HG02642 (cell line): ENCODE results near the gene ARRB1.

Source experiments
- ATAC-seq: cut with Tn5 transposase; IDR thresholded peaks from one replicate; pipeline ENCODE4 v1.9.1; 2021; ENCODE audit warnings: mild to moderate bottlenecking; ENCODE audit not compliant: unreplicated experiment, poor library complexity

The ARRB1 gene

GRCh38 chr11:75239531-75240290, 111.8 kb downstream of the ARRB1 start:
- ATAC-seq = no peak

- ATAC-seq = no peak
Measured at GRCh38 chr11:75238595-75239440, 112.6 kb downstream of the ARRB1 start.

GRCh38 chr11:75237050-75237449, 114.4 kb downstream of the ARRB1 start:
- no peak for ATAC-seq

- no peak for ATAC-seq
Measured at GRCh38 chr11:75236062-75236461, 115.4 kb downstream of the ARRB1 start.

GRCh38 chr11:75233754-75234172, 117.7 kb downstream of the ARRB1 start:
- ATAC-seq = no peak

- no peak for ATAC-seq
Measured at GRCh38 chr11:75230621-75231020, 120.8 kb downstream of the ARRB1 start.

GRCh38 chr11:75229466-75229865, 122.0 kb downstream of the ARRB1 start:
- no peak for ATAC-seq

GRCh38 chr11:75225794-75226193, 125.7 kb downstream of the ARRB1 start:
- ATAC-seq = no peak

- ATAC-seq = no peak
Measured at GRCh38 chr11:75223954-75224643, 127.4 kb downstream of the ARRB1 start.

GRCh38 chr11:75219869-75220268, 131.6 kb downstream of the ARRB1 start:
- ATAC-seq = no peak

- ATAC-seq = no peak
Measured at GRCh38 chr11:75214843-75215242, 136.6 kb downstream of the ARRB1 start.

GRCh38 chr11:75214411-75214821, 137.0 kb downstream of the ARRB1 start:
- no peak for ATAC-seq
